Eye (tissue), 1 donor: Measurements from ENCODE around the gene IL17C.
A peak's percentile ranks its signal among the peaks of the same experiment; 100 is the strongest.

ENCODE experiments used
- DNase-seq: peaks from one replicate; pipeline ENCODE4 v3.0.0-alpha.2; 2015

IL17C gene

GRCh38 chr16:88687254-88687576 is 48.8 kb downstream of the IL17C start:
- no peak for DNase-seq

- DNase-seq, result no peak
These were observed 49.3 kb downstream of the IL17C start for GRCh38 chr16:88687676-88688012.

- peak; percentile 23 for DNase-seq
These were observed 49.8 kb downstream of the IL17C start for GRCh38 chr16:88688013-88688778.
